Measurements from ENCODE around the gene NLE1. TPM values are rescaled to one million over a fixed set of nuclear protein-coding genes. Genes with fewer than 3 reads are reported as not detected.
"Not testable (repeated sequence)": the region's sequence is repeated elsewhere in the genome, so short reads cannot be mapped to it uniquely, and the experiment has no call there.

Gene NLE1
- polyA plus RNA-seq, 12 donors = 9.4 to 17.3 (median 12.9) TPM; not detected in 1

DNA sequence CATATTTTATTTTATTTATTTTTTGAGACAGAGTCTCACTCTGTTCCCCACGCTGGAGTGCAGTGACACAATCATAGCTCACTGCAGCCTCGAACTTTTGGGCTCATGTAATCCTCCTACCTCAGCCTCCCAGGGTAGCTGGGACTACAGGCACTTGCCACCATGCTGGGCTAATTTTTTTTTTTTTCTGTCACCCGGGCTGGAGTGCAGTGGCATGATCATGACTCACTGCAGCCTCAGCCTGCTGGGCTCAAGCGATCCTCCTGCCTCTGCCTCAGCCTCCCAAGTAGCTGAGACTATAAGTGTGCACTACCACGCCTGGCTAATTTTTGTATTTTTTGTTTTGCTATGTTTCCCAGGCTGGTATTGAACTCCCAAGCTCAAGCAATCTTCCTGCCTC lies 22.6 kb upstream of the NLE1 start:
- DNase-seq = no peak

DNA sequence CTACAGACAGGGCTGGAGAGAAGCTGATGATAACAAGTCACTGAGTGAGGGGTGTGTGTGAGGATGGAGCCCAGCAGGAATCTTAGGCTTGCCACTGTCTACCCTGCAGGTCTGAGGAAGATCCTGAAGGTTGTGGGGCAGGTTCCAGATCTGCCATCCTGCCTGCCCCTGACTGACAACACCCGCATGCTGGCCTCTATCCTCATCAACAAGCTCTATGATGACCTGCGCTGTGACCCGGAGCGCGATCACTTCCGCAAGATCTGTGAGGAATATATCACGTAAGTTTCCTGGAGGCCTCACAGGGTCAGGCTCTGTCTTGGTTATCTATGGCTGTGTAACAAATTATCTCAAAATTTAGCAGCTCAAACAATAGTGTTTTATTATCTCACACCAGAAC lies 21.8 kb upstream of the NLE1 start:
- no peak for DNase-seq

DNA sequence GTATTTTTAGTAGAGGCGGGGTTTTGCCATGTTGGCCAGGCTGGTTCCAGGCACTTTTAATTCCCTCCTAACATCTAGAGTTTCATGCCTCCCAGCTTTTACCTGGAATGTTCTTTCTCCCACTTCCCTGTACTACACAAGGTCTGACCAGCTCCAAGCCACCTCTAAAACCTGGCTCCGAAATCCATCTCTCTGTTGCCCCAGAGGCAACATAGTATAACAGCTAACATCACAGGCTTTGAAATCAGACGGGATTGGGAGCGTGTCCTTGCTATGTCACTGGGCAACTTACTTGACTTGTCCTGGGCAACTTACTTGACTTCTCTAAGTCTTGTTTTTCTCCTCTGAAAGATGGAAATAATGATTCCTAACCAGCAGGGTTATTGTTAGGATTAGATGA lies 20.7 kb upstream of the NLE1 start:
- DNase-seq = no peak

- DNase-seq = no peak
Observed at GRCh38 chr17:35161281-35161761, 19.2 kb upstream of the NLE1 start.

DNA sequence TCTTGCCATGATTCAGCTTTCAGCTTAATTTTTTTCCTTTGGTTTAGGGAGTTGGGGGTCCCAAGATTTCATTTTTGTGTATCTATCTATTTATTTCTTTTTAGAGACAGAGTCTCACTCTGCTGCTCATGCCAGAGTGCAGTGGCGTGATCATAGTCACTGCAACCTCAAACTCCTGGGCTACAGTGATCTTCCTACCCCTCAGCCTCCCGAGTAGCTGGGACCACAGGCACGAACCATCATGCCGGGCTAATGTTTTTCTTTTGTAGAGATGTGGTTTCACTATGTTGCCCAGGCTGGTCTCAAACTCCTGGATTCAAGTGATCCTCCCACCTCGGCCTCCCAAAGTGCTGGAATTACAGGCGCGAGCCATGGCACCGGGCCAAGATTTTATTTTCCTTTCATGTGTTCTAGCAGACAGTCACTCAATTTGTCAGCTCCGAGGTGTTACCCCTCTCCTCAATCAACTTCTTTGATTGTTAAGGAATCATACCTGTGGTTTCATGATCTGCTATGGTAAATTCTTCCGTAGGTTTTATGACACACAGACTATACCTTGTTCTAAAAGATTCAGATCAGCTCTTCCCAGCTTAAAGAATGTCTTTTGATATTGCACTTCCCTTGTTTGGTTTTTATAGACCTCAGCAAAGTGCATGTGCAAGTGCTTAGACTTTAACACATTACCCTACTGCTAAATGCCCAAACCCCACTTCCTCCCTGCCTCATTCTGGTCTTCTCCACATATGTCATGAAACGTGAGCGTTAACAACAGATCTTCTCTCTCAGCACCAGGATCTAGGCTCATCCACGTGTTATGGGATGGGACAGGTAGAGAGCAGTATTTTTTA lies 18.5 kb upstream of the NLE1 start:
- DNase-seq = no peak

GRCh38 chr17:35159940-35160339 lies 17.8 kb upstream of the NLE1 start:
- no peak for DNase-seq

GRCh38 chr17:35155246-35155645 lies 13.1 kb upstream of the NLE1 start:
- no peak for DNase-seq

DNA sequence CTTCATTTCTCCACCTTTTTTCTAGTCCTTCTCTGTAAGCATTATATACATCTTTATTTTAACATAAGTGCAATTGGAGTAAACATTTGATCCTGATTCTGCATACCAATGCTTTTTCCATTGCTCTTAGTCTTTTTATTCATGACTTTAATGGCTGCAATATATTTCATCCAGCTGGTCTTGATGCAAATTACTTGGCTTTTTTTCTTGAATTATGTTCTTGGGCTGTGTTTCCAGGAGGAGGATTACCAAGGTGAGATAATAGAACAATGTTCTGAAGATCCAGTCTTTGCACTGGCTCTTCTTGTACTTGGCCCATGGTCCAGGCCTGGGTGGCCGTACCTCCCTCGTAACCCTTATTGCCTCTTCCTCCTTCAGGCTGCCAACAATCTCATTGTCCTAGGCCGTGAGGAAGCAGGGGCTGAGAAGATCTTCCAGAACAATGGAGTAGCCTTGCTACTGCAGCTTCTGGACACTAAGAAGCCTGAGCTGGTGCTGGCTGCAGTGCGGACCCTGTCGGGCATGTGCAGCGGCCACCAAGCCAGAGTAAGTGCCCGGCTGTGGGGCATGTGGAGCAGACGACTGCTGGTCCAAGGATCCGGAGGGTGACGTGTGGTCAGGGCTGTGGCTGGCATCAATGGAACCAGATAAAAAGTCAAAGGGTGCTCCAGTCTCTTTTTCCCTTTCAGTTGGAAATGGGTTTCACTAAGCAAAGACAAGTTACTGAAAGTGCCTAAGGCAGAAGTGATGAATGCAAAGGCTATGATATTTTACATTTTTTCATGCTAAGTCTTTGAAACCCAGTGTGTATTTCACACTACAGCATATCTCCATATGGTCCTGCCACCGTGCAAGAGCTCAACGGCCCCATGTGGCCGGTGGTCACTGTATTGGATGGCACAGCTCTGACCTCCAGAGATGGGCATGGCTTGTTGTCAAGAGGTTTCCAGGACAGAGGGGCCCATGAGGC lies 12.4 kb upstream of the NLE1 start:
- no peak for DNase-seq

DNA sequence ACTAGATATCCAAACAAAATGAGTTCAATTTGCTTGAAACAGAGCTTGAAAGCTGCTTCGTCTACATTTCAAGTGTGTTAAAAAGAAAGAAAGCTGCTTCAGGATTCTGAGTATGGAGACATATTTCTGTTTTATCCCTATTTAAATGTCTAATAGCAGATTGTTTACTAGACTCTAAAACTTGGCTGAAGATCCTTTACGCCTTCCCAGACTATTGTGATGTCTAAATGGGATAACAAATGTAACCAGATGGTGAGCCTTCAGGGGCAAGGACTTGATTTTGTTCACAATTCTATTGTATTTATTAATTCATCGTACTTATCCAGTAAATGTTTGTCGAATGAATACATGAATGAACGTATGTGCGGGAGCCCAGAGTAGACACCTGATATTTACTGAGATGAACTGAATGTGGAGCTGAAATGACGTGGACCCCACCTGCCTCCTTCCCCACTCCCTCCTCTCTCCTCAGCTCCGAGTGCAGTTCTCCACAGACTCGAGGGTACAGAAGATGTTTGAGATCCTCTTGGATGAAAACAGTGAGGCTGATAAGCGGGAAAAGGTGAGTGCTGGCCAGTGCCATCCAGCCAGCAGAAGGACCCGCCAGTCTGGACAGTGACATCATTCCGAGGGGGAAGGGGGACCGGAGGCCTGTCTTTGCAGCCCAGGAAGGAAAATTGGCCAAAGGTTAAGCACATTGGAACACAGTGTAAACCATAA lies 10.5 kb upstream of the NLE1 start:
- DNase-seq = no peak

- not testable (repeated sequence) for DNase-seq
Observed at GRCh38 chr17:35151080-35151479, 9.0 kb upstream of the NLE1 start.

DNA sequence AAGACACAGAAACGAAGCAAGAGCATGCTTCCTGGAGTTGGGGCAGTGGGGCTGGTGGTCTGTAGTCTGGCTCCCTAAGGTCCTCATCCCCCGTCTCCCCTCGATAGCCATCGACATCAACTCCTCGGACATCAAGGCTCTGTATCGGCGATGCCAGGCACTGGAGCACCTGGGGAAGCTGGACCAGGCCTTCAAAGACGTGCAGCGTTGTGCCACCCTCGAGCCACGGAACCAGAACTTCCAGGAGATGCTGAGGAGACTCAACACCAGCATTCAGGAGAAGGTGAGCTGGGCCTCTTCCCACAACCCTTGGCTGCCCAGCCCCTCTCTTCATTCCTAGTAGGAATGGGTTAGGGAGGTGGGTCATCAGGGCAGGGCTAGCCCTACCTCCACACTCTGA lies 7.8 kb upstream of the NLE1 start:
- DNase-seq = no peak

DNA sequence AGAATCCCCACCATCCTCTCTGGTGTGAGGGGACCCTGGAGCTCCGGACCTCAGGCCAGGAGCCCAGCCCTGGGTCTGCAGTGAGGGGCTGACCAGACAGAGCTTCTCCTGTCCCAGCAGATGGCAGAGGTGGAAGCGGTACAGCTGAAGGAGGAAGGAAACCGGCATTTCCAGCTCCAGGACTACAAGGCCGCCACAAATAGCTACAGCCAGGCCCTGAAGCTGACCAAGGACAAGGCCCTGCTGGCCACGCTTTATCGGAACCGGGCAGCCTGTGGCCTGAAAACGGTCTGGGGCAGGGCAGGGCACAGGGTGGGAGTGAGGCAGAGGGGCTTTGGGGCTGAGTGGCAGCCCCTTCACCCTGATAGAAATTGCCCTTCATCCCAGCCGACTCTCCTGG lies 6.0 kb upstream of the NLE1 start:
- no peak for DNase-seq

- peak; percentile 26 for DNase-seq
Observed at GRCh38 chr17:35147375-35147905, 5.3 kb upstream of the NLE1 start, which contains the start of gene UNC45B. Gene UNC45B, plus strand, starts transcription at chr17:35147817. Its CDS starts 447 bp downstream, at chr17:35148264.

DNA sequence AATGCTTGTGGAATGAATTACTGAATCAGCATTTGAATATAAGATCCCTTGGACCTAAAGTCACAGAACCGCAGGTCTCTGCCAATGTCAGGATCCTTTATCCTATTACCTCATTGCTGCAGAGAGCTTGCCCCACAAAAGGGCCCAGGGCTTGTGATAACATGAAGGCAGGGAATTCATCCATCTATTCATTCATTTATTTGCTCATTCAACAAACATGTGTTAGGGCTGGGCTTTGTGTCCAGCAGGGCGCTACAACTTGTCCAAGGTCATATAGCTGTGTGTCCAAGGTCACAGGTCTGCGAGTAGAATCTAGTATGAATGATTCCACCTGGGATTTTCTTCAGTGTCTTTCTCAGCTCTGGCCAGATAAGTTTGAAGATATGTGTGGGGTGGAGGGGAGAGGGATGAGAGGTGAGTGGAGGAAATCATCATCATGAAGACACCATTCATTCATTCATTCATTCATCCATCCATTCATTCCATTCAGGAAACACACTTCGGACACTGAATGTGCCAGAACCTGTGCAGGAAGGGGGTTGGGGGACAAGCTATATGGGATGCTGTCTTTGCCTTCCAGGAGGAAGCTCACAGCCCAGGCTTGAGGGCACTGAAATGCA lies 4.2 kb upstream of the NLE1 start:
- no peak for DNase-seq

GRCh38 chr17:35144840-35145239 lies 2.7 kb upstream of the NLE1 start:
- no peak for DNase-seq

GRCh38 chr17:35142467-35142796 lies 329 bp upstream of the NLE1 start:
- DNase-seq = no peak

DNA sequence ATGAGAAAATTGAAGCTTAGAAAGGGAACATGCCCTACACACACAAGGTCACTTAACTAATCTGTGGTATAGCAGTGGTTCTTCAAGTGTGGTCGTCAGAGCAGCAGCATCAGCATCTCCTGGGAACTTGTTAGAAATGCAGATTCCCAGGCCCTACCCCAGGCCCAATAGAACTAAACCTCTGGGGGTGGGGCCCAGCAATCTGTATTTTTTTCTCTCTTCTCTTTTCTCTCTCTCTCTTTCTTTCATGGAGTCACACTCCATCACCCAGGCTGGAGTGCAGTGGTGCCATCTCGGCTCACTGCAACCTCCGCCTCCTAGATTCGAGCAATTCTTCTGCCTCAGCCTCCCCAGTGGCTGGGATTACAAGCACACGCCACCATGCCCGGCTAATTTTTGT lies 3.9 kb downstream of the NLE1 start:
- no peak for DNase-seq

- DNase-seq = no peak
Observed at GRCh38 chr17:35135322-35135721, 6.8 kb downstream of the NLE1 start.

DNA sequence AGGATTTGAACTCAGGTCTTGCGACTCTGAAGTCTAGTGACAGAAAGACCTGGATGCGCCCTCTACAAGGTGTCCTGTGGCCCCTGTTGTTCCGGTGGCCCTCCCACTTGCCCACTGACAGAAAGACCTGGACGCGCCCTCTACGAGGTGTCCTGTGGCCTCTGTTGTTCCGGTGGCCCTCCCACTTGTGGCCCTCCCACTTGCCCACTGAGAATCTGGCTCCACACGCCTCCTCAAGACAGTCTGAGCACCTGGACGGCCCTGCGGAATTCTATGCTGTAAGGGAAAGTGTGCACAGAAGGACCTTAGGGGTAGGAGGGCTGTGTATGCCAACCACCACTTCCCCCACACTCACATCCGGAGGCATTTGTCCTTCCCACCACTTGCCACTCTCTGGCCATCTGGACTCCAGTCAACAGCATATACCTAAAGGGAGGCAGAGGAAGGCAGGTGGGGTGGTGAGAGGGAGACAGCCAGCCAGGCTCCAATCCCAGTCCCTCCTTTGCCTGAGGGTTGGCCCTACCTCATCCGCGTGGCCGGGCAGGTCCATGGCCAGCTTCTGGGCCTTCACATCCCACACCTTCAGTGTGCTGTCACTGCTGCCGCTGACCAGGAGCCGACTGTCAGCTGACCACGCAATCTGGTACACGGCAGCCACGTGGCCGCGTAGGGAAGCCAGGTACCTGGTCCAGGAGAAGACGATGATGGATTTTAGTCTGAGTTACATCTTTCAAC lies 9.1 kb downstream of the NLE1 start:
- no peak for DNase-seq

- no peak for DNase-seq
Observed at GRCh38 chr17:35132099-35132498, 10.0 kb downstream of the NLE1 start.

DNA sequence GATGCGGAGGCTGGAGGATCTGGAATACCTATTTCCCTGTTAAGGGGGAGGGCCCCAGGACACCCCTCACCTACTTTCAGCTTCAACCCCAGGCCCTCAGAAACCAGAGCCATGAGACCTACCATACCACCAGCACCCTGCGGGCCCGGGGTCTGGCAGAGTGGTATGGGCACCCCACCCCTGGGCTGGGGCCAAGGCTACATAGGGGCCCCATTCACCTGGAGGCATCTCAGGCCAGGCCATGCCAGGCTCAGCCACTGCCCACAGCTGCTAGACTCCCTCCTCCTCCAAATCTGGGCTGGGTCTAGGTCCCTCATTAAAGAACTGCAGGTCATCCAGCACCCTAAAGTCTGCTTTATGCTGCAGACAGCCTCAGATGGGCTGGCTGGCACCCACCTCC lies 11.7 kb downstream of the NLE1 start:
- DNase-seq = no peak

Data from muscle of arm (tissue), 12 donors.